Colonic mucosa (tissue), 4 donors: ENCODE data around the gene CTSA. TPM values are rescaled to one million over a fixed set of nuclear protein-coding genes. Genes with fewer than 3 reads are reported as not detected.
A peak's percentile ranks its signal among the peaks of the same experiment; 100 is the strongest.

Experiments used
- DNase-seq: peaks from one replicate; pipeline ENCODE4 v3.0.0-alpha.2; 2020
- H3K27ac ChIP-seq: fragments of 200-600 bp; one replicate; pipeline ENCODE4 v1.8.0; 2021
- H3K27me3 ChIP-seq: fragments of 200-600 bp; one replicate; pipeline ENCODE4 v1.8.0; 2021
- H3K36me3 ChIP-seq: fragments of 200-600 bp; one replicate; pipeline ENCODE4 v1.8.0; 2021
- H3K4me1 ChIP-seq: fragments of 200-600 bp; one replicate; pipeline ENCODE4 v1.8.0; 2021; ENCODE audit warnings: mild to moderate bottlenecking
- H3K4me3 ChIP-seq: fragments of 200-600 bp; one replicate; pipeline ENCODE4 v1.8.0; 2021
- H3K9ac ChIP-seq, 2 donors: one replicate each; pipeline ENCODE4 v1.7.0; 2013; ENCODE audit warnings: control low read depth in 2 of 2, low read depth in 2 of 2, low read length in 2 of 2
- H3K9me3 ChIP-seq: fragments of 200-600 bp; one replicate; pipeline ENCODE4 v1.8.0; 2021
- CTCF ChIP-seq: fragments of 200-600 bp; IDR thresholded peaks from one replicate; pipeline ENCODE4 v1.8.0; 2022; ENCODE audit warnings: antibody characterized with exemption, mild to moderate bottlenecking
- intact Hi-C: fragments of 100-400 bp; cut with DNase I; formaldehyde crosslinking; loops from one replicate; pipeline ENCODE4 v1.14.1; 2022
- total RNA-seq, 2 donors: library from RNA; stranded (reverse); fragmentation: NEBNext Ultra II Directional in 1 of 2; extraction: Animal tissue kit (Norgen Biotek cat#: 25700) in 1 of 2; gene quantifications; one replicate each; pipeline ENCODE4 v1.2.1, GENCODE V29; 2021
- donor health status: healthy.
- donor health status: DM: no; HTN: no; CAD: no.
- donor health status: DM: no; HTN: no; CAD: no.

The CTSA gene
- total RNA-seq, 2 donors from 2014 or later, result 273 to 366 TPM

GRCh38 chr20:45909817-45910669 lies 18.9 kb downstream of the CTSA start:
- intact Hi-C loops, result no loop called here
- Histone ChIP-seq H3K4me3 (no peak overlapping the region), H3K4me1 (peaks cover 7% of the 10 kb centered on the region), H3K9ac (no peak overlapping the region), H3K27me3 (no peaks in the 10 kb centered on the region), H3K9me3 (no peaks in the 10 kb centered on the region), H3K27ac (no peak overlapping the region), H3K36me3 (no peaks in the 10 kb centered on the region)
- no peak for DNase-seq
- TF ChIP-seq CTCF, result no peak

DNA sequence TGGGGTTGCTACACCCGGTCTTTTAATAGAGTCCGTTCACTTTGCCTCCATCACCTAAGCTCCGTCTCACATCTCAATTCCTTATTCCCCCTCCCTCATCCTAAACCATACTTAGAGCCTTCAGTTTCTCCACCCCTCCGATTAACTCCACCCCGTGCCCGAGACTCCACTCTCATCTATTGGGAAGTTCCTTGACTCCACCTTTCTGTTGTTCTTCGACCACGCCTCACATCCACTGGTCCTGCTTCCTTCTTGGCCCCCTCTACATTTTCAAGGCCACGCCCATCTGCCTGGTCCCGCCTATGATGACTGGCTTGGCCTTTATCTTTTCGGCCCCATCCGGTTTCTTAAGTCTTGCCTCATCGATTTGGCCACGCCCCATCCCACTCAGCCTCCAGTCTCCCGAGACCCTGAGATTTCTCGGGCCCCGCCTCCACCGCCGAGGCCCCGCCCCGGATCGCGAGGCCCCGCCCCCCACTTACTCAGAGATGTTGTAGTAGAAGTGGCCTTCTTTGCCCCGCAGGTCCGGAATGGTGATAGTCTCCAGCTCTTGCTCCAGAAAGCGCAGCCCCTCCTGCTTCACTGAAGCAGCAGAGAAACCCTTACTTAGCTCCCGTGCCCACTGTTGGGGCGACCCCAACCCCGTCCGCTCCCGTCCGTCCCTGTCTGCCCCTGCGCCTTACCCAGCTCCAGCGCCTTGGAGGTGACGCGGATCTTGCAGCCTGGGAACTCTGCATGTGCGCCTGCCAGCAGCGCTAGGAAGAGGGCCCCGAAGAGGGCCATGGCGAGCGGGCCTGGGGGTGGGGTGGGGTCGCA lies 19.7 kb downstream of the CTSA start:
- H3K4me1 ChIP-seq, result peaks cover 7% of the 10 kb centered on the region
- H3K9me3 ChIP-seq, result no peaks in the 10 kb centered on the region
- H3K9ac ChIP-seq, result peak overlapping the region; percentile 57 to 74
- TF ChIP-seq CTCF, result no peak
- H3K27ac ChIP-seq, result peak overlapping the region; percentile 75
- peak; percentile 98 for DNase-seq
- intact Hi-C loops, result no loop called here
- no peaks in the 10 kb centered on the region for H3K36me3 ChIP-seq
- no peaks in the 10 kb centered on the region for H3K27me3 ChIP-seq
- peak overlapping the region; percentile 46 for H3K4me3 ChIP-seq

- peak within 1 kb of the TSS; percentile 57 to 74 for H3K9ac ChIP-seq
- H3K4me3 ChIP-seq, result peak within 1 kb of the TSS; percentile 46
- intact Hi-C loops, result no loop called here
- no peaks in the 10 kb centered on the region for H3K9me3 ChIP-seq
- H3K36me3 ChIP-seq, result no peaks in the 10 kb centered on the region
- peak within 1 kb of the TSS; percentile 75 for H3K27ac ChIP-seq
- no peak for TF ChIP-seq CTCF
- H3K4me1 ChIP-seq, result peaks cover 7% of the 10 kb centered on the region
- DNase-seq, result peak; percentile 63
- no peaks in the 10 kb centered on the region for H3K27me3 ChIP-seq
These were observed 20.6 kb downstream of the CTSA start, which contains the start of gene PLTP for GRCh38 chr20:45911486-45912343. TSS of gene PLTP (minus strand) at chr20:45912155. CDS start at chr20:45911452, 703 bp downstream.

DNA sequence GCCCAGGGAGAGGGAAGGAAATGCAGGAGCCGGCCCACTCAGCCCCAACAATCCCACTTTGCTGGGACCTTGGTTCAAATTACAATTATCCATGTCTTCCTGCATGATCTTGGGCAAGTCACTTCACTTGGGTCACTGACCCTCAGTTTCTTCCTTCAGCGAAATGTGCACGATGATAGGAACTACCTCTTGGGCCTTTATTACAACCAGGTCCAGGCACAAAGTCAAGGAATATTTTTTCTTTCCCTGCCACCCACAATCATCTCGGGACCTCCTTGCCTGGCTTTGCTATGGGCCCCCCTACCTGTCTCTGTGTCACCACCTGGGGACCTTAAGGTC lies 21.2 kb downstream of the CTSA start:
- H3K27me3 ChIP-seq, result no peaks in the 10 kb centered on the region
- intact Hi-C loops, result no loop called here
- no peak for DNase-seq
- H3K9ac ChIP-seq, result peak overlapping the region; percentile 57 to 74
- H3K4me3 ChIP-seq, result peak overlapping the region; percentile 46
- H3K27ac ChIP-seq, result no peak overlapping the region
- no peaks in the 10 kb centered on the region for H3K9me3 ChIP-seq
- TF ChIP-seq CTCF, result no peak
- H3K4me1 ChIP-seq, result peaks cover 7% of the 10 kb centered on the region
- no peaks in the 10 kb centered on the region for H3K36me3 ChIP-seq

GRCh38 chr20:45913116-45913515 lies 22.0 kb downstream of the CTSA start:
- TF ChIP-seq CTCF, result no peak
- intact Hi-C loops, result no loop called here
- Histone ChIP-seq H3K4me1 (peaks cover 7% of the 10 kb centered on the region), H3K36me3 (no peaks in the 10 kb centered on the region), H3K9ac (no peak overlapping the region), H3K27ac (no peak overlapping the region), H3K9me3 (no peaks in the 10 kb centered on the region), H3K4me3 (no peak overlapping the region), H3K27me3 (no peaks in the 10 kb centered on the region)
- DNase-seq, result no peak
